Measurements from ENCODE around the gene CHN2. TPM values are rescaled to one million over a fixed set of nuclear protein-coding genes. Genes with fewer than 3 reads are reported as not detected.

The CHN2 gene
- total and polyA plus RNA-seq, 8 donors = 8.2 to 32.9 (median 24.0) TPM

- ATAC-seq = no peak
- no peak for DNase-seq
- no peak overlapping the region for H3K4me3 ChIP-seq
- peaks cover 0 to 8% (median 6%) of the 10 kb centered on the region in 3 donors for H3K4me1 ChIP-seq
- H3K9me3 ChIP-seq = no peaks in the 10 kb centered on the region
- TF ChIP-seq, protein P1, sequence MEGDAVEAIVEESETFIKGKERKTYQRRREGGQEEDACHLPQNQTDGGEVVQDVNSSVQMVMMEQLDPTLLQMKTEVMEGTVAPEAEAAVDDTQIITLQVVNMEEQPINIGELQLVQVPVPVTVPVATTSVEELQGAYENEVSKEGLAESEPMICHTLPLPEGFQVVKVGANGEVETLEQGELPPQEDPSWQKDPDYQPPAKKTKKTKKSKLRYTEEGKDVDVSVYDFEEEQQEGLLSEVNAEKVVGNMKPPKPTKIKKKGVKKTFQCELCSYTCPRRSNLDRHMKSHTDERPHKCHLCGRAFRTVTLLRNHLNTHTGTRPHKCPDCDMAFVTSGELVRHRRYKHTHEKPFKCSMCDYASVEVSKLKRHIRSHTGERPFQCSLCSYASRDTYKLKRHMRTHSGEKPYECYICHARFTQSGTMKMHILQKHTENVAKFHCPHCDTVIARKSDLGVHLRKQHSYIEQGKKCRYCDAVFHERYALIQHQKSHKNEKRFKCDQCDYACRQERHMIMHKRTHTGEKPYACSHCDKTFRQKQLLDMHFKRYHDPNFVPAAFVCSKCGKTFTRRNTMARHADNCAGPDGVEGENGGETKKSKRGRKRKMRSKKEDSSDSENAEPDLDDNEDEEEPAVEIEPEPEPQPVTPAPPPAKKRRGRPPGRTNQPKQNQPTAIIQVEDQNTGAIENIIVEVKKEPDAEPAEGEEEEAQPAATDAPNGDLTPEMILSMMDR (IDR thresholded peaks at IDR 0.05) = no peak
- H3K36me3 ChIP-seq = peaks cover 0 to 8% (median 0%) of the 10 kb centered on the region in 3 donors
- WGBS, 2 donors = 84 to 85% methylated on average over 9 of the region's 9 CpGs
- FAIRE-seq = no peak
- no peaks in the 10 kb centered on the region for H3K27me3 ChIP-seq
- no peak overlapping the region for H3K27ac ChIP-seq
- intact Hi-C loops (cut with DNase I) = loop anchor here in 2 of 3 donors (10.0 kb wide), 2 partner anchors 286 to 476 kb away; no protein-coding TSS in a partner anchor
Observed at GRCh38 chr7:29400437-29400836, 205.9 kb downstream of the CHN2 start.

DNA sequence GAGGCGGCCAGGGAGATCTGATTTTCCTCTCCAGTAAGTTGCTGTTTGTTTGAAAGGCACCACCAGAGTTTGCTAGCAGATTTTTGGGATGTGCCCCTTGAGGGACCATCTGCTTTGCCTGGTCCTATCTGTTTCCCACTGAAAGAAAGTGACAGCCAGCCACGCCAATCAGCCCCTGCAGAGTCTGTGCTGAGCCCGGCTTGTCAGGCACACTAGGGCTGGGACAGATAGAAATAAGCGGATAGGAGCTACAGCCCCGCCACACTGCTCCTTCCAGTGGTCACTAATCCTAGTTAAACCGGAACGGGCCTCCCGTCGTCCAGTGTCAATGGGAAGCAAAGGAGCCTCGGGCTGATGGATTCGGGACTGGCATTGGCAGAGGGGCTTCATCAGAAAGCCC lies 207.2 kb downstream of the CHN2 start:
- no peak for FAIRE-seq
- no peak for DNase-seq
- TF ChIP-seq, protein P1 (IDR thresholded peaks at IDR 0.05) = no peak
- H3K4me3 ChIP-seq = no peak overlapping the region
- intact Hi-C loops (cut with DNase I) = loop anchor here in 2 of 3 donors (10.0 kb wide), 2 partner anchors 287 to 477 kb away; no protein-coding TSS in a partner anchor
- H3K4me1 ChIP-seq = peaks cover 0 to 8% (median 6%) of the 10 kb centered on the region in 3 donors
- no peaks in the 10 kb centered on the region for H3K27me3 ChIP-seq
- WGBS, 2 donors = 92 to 93% methylated on average over 11 of the region's 11 CpGs
- H3K27ac ChIP-seq = no peak overlapping the region
- H3K9me3 ChIP-seq = no peaks in the 10 kb centered on the region
- peak in 1 of 4 donors; percentile 14 for ATAC-seq
- peaks cover 0 to 8% (median 0%) of the 10 kb centered on the region in 3 donors for H3K36me3 ChIP-seq

- Histone ChIP-seq H3K36me3 (no peaks in the 10 kb centered on the region), H3K9me3 (no peaks in the 10 kb centered on the region), H3K4me3 (no peak overlapping the region), H3K27ac (no peak overlapping the region), H3K27me3 (no peaks in the 10 kb centered on the region), H3K4me1 (no peaks in the 10 kb centered on the region)
- ATAC-seq (no peak), DNase-seq (no peak), FAIRE-seq (no peak)
- TF ChIP-seq, protein P1 (IDR thresholded peaks at IDR 0.05) = no peak
- 81 to 84% methylated on average over 5 of the region's 5 CpGs for WGBS, 2 donors
- intact Hi-C loops (cut with DNase I) = loop anchor here in 2 of 3 donors (5.0 to 10.0 kb wide), 3 partner anchors 291 to 481 kb away; no protein-coding TSS in a partner anchor
Observed at GRCh38 chr7:29405891-29406290, 211.3 kb downstream of the CHN2 start.

DNA sequence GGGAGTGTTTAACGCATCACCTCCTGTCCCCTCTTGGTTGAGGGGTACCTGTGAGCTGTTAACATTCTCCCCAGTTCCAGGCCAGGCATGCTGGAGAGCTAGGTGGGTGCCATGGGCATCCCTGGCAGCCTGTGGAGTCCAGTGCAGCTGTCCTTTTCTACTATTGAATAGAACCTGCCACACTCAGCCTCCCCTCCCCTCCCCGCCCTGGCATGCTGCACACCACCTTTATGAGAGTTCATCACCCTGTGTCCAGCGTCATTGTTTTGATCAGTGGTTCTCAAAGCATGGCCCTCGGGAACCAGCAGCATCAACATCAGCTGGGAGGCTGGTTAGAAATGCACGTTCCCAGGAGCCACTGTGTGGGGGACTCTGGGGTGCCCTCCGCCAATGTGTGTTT lies 211.8 kb downstream of the CHN2 start:
- FAIRE-seq (no peak), DNase-seq (no peak), ATAC-seq (no peak)
- H3K27me3 ChIP-seq = no peaks in the 10 kb centered on the region
- WGBS, 2 donors = 88 to 89% methylated on average over 6 of the region's 6 CpGs
- H3K27ac ChIP-seq = no peak overlapping the region
- TF ChIP-seq, protein P1 (IDR thresholded peaks at IDR 0.05) = no peak
- H3K4me3 ChIP-seq = no peak overlapping the region
- H3K36me3 ChIP-seq = no peaks in the 10 kb centered on the region
- no peaks in the 10 kb centered on the region for H3K9me3 ChIP-seq
- H3K4me1 ChIP-seq = no peaks in the 10 kb centered on the region
- intact Hi-C loops (cut with DNase I) = loop anchor here in 2 of 3 donors (5.0 to 10.0 kb wide), 3 partner anchors 292 to 482 kb away; no protein-coding TSS in a partner anchor

DNA sequence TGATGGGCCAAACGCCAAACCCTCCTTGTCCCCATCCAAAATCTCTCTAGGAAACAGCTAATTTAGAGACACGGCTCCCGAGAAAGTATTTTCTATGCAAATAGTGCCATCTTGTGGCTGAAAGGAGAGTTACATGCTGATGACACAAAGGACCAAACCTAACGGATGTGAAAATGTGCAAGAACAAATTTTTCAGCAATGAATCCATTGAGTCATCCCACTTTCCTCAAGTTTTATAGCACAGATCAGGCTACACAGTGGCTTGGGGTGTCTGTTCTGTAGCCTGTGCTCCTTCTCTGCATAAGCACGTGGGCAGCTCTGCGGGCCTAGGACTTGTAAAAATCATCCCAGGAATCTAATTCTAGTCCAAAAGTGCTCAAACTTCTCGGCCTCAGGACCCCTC lies 214.3 kb downstream of the CHN2 start:
- ATAC-seq = peak; percentile 62 to 79 (median 70)
- TF ChIP-seq, protein P1 (IDR thresholded peaks at IDR 0.05) = peak; percentile 50 to 84 (median 78)
- DNase-seq = peak in 3 of 6 donors; percentile 33 to 74 (median 38)
- intact Hi-C loops (cut with DNase I) = loop anchor here in 2 of 3 donors (5.0 to 10.0 kb wide), 3 partner anchors 294 to 484 kb away; no protein-coding TSS in a partner anchor
- peaks cover 0 to 16% (median 15%) of the 10 kb centered on the region in 3 donors for H3K4me1 ChIP-seq
- no peaks in the 10 kb centered on the region for H3K36me3 ChIP-seq
- peak; percentile 76 for FAIRE-seq
- no peak overlapping the region for H3K4me3 ChIP-seq
- H3K27ac ChIP-seq = no peak overlapping the region
- no peaks in the 10 kb centered on the region for H3K27me3 ChIP-seq
- 24% methylated on average over 7 of the region's 7 CpGs for WGBS, 2 donors
- H3K9me3 ChIP-seq = no peaks in the 10 kb centered on the region
